ENCODE data around the gene MYBL2.

The MYBL2 gene

GRCh38 chr20:43655937-43656336 lies 11.0 kb upstream of the MYBL2 start:
- no peak overlapping the region for H3K4me3 ChIP-seq (replicated peaks; ENCODE audit: low read depth, low read length)
- TF ChIP-seq CTCF (IDR thresholded peaks at IDR 0.05; ENCODE audit: low read length, missing control alignments) = no peak
- DNase-seq (ENCODE audit: low read depth) = no peak

- no peak for TF ChIP-seq CTCF (IDR thresholded peaks at IDR 0.05; ENCODE audit: low read length, missing control alignments)
- H3K4me3 ChIP-seq (replicated peaks; ENCODE audit: low read depth, low read length) = peak overlapping the region; percentile 81
- peak; percentile 6 for DNase-seq (ENCODE audit: low read depth)
Measured at GRCh38 chr20:43658069-43658722, 8.7 kb upstream of the MYBL2 start.

- no peak for TF ChIP-seq CTCF (IDR thresholded peaks at IDR 0.05; ENCODE audit: low read length, missing control alignments)
- no peak overlapping the region for H3K4me3 ChIP-seq (replicated peaks; ENCODE audit: low read depth, low read length)
- DNase-seq (ENCODE audit: low read depth) = no peak
Measured at GRCh38 chr20:43658723-43659419, 8.0 kb upstream of the MYBL2 start.

- TF ChIP-seq CTCF (IDR thresholded peaks at IDR 0.05; ENCODE audit: low read length, missing control alignments) = no peak
- no peak overlapping the region for H3K4me3 ChIP-seq (replicated peaks; ENCODE audit: low read depth, low read length)
- no peak for DNase-seq (ENCODE audit: low read depth)
Measured at GRCh38 chr20:43662943-43663655, 3.8 kb upstream of the MYBL2 start.

GRCh38 chr20:43665466-43666176 lies 1.3 kb upstream of the MYBL2 start:
- no peak for TF ChIP-seq CTCF (IDR thresholded peaks at IDR 0.05; ENCODE audit: low read length, missing control alignments)
- H3K4me3 ChIP-seq (replicated peaks; ENCODE audit: low read depth, low read length) = no peak overlapping the region
- no peak for DNase-seq (ENCODE audit: low read depth)

- DNase-seq (ENCODE audit: low read depth) = no peak
- TF ChIP-seq CTCF (IDR thresholded peaks at IDR 0.05; ENCODE audit: low read length, missing control alignments) = no peak
- peak overlapping the region; percentile 41 for H3K4me3 ChIP-seq (replicated peaks; ENCODE audit: low read depth, low read length)
Measured at GRCh38 chr20:43667341-43668132, 623 bp downstream of the MYBL2 start.
